Memory B cell (primary cell): Measurements from ENCODE around the gene DIAPH3.
"Not testable (repeated sequence)": the region's sequence is repeated elsewhere in the genome, so short reads cannot be mapped to it uniquely, and the experiment has no call there.

ENCODE experiments used
- ATAC-seq: fragments of 150-1000 bp; cut with Tn5 transposase; 2 replicates; pipeline ENCODE4 v1.10.0; 2021; ENCODE audit warnings: low read depth, mild to moderate bottlenecking, moderate library complexity
- DNase-seq, 2 donors: peaks; one replicate each; pipeline ENCODE4 v3.0.0; 2022; ENCODE audit warnings: low spot score in 2 of 2
- H3K27ac Mint-ChIP-seq: one replicate; pipeline ENCODE4 v1.8.0; 2022; ENCODE audit warnings: mild to moderate bottlenecking, moderate library complexity, mixed read lengths
- H3K27me3 Mint-ChIP-seq: one replicate; pipeline ENCODE4 v1.8.0; 2022; ENCODE audit warnings: mixed read lengths
- H3K36me3 Mint-ChIP-seq: one replicate; pipeline ENCODE4 v1.8.0; 2022; ENCODE audit warnings: mild to moderate bottlenecking, mixed read lengths
- H3K4me1 Mint-ChIP-seq: one replicate; pipeline ENCODE4 v1.8.0; 2022; ENCODE audit warnings: mixed read lengths
- H3K4me3 Mint-ChIP-seq: one replicate; pipeline ENCODE4 v1.8.0; 2022; ENCODE audit warnings: mild to moderate bottlenecking, moderate library complexity, mixed read lengths
- H3K9me3 Mint-ChIP-seq: one replicate; pipeline ENCODE4 v1.8.0; 2022; ENCODE audit warnings: mixed read lengths

The DIAPH3 gene

DNA sequence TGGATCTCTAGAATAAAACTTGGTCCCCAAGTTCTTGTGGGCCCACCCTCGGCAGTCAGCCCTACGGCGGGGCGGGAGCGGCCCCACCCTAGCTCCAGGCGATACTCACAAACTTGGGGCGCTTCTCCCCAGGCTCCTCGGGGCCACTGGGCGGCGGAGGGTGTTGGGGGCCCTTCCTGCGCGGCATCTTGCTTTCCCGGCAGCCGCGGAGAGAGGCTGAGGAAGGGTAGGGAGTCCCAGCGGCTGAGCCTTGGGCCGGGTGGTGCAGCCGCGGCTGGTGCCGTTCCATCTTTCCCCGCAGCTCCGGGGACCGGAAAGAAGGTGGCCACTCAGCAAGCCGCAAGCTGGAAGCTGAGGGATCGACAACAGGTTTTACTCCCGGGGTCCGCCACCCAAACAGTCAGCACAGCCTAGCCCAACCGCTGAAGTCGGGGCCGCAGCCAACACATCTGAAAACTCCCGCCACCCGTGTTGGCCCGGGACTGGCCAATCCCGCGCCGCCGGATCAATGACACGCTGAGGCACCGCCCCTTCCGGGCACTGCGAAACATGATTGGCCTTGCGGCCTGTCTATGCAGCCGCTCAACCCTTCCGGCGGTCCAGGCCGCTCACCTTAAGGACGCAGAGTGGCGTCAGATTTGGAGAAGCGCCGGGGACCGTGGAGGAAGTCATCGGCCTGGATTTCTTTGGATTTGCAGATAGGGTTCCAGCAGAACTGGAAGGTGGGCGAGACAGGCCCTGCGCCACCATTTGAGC, at the start of gene DIAPH3:
Gene DIAPH3 (minus strand): TSS at position 451 of the 756 bp plus-strand sequence. CDS start 162 bp downstream, at position 289.
- peaks cover 11% of the 10 kb centered on the region for H3K4me1 Mint-ChIP-seq
- ATAC-seq (peak; percentile 100), DNase-seq (peak; percentile 89 to 90)
- peak within 1 kb of the TSS; percentile 96 for H3K4me3 Mint-ChIP-seq
- H3K27me3 Mint-ChIP-seq, result peaks cover 1% of the 10 kb centered on the region
- H3K27ac Mint-ChIP-seq, result peak within 1 kb of the TSS; percentile 87
- H3K9me3 Mint-ChIP-seq, result peaks cover 2% of the 10 kb centered on the region
- no peaks in the 10 kb centered on the region for H3K36me3 Mint-ChIP-seq

GRCh38 chr13:60213236-60213744, 49.6 kb upstream of the DIAPH3 start:
- no peak overlapping the region for H3K4me3 Mint-ChIP-seq
- no peaks in the 10 kb centered on the region for H3K9me3 Mint-ChIP-seq
- no peaks in the 10 kb centered on the region for H3K4me1 Mint-ChIP-seq
- DNase-seq (no peak), ATAC-seq (no peak)
- no peaks in the 10 kb centered on the region for H3K36me3 Mint-ChIP-seq
- no peak overlapping the region for H3K27ac Mint-ChIP-seq
- H3K27me3 Mint-ChIP-seq, result peaks cover 3% of the 10 kb centered on the region

GRCh38 chr13:60211548-60211947, 47.8 kb upstream of the DIAPH3 start:
- H3K9me3 Mint-ChIP-seq, result no peaks in the 10 kb centered on the region

GRCh38 chr13:60210510-60211330, 47.0 kb upstream of the DIAPH3 start:
- no peaks in the 10 kb centered on the region for H3K9me3 Mint-ChIP-seq
- ATAC-seq, result no peak
- H3K4me1 Mint-ChIP-seq, result no peaks in the 10 kb centered on the region
- no peak for DNase-seq
- H3K36me3 Mint-ChIP-seq, result no peaks in the 10 kb centered on the region
- no peak overlapping the region for H3K27ac Mint-ChIP-seq
- no peaks in the 10 kb centered on the region for H3K27me3 Mint-ChIP-seq
- no peak overlapping the region for H3K4me3 Mint-ChIP-seq

More at GRCh38 chr13:60211548-60211947, 47.8 kb upstream of the DIAPH3 start:
- Mint-ChIP-seq H3K27ac (no peak overlapping the region), H3K4me1 (no peaks in the 10 kb centered on the region), H3K36me3 (no peaks in the 10 kb centered on the region), H3K27me3 (peaks cover 2% of the 10 kb centered on the region), H3K4me3 (no peak overlapping the region)
- no peak for DNase-seq
- ATAC-seq, result no peak

DNA sequence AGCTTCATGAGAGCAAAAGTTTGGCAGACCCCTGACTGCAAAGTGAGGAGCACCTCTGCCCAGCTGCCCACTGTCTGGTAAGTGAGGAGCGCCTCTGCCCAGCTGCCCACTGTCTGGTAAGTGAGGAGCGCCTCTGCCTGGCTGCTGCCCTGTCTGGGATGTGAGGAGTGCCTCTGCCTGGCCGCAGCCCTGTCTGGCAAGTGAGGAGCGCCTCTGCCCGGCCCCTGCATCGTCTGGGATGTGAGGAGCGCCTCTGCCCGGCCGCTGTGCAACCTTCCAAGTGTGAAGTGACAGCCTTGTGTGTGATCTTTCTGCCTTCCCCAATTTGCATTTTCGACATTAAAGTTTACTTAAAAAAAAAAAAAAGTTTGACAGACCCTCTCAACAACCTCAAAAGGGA, 41.8 kb upstream of the DIAPH3 start:
- H3K27ac Mint-ChIP-seq, ATAC-seq, H3K9me3 Mint-ChIP-seq, H3K27me3 Mint-ChIP-seq, H3K4me1 Mint-ChIP-seq, H3K36me3 Mint-ChIP-seq, DNase-seq, H3K4me3 Mint-ChIP-seq: not testable (repeated sequence)

- no peaks in the 10 kb centered on the region for H3K4me1 Mint-ChIP-seq
- H3K9me3 Mint-ChIP-seq, result no peaks in the 10 kb centered on the region
- H3K27ac Mint-ChIP-seq, result no peak overlapping the region
- no peak for ATAC-seq
- no peaks in the 10 kb centered on the region for H3K36me3 Mint-ChIP-seq
- peaks cover 8% of the 10 kb centered on the region for H3K27me3 Mint-ChIP-seq
- DNase-seq, result no peak
- H3K4me3 Mint-ChIP-seq, result no peak overlapping the region
Measured at GRCh38 chr13:60201286-60201685, 37.6 kb upstream of the DIAPH3 start.

GRCh38 chr13:60195893-60196292, 32.2 kb upstream of the DIAPH3 start:
- not testable (repeated sequence) for ATAC-seq, H3K27me3 Mint-ChIP-seq, H3K27ac Mint-ChIP-seq, H3K4me1 Mint-ChIP-seq, DNase-seq, H3K9me3 Mint-ChIP-seq, H3K36me3 Mint-ChIP-seq, H3K4me3 Mint-ChIP-seq

- ATAC-seq, result no peak
- Mint-ChIP-seq H3K36me3 (no peaks in the 10 kb centered on the region), H3K4me1 (no peaks in the 10 kb centered on the region), H3K4me3 (no peak overlapping the region), H3K27me3 (peaks cover 3% of the 10 kb centered on the region), H3K9me3 (no peaks in the 10 kb centered on the region), H3K27ac (no peak overlapping the region)
- DNase-seq, result no peak
Measured at GRCh38 chr13:60182907-60183306, 19.2 kb upstream of the DIAPH3 start.

DNA sequence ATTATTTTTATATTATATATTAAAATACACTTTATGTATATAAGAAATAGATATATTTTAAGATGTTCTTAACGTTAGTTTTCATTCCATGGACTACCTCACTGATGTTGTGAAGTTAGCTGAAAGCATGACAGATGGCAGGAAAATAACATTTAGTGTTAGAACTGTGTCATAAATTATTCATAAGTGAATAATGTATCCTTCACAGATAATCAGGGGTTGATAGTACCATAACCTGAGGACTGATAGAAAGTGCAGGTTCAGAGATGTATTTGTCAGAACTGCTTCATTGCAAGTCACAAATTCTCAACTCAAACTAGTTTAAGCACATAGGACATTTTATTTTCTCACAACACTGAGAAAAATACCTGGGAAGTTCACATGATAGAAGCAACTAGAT, 14.6 kb upstream of the DIAPH3 start:
- Mint-ChIP-seq H3K4me3 (no peak overlapping the region), H3K27ac (no peak overlapping the region), H3K36me3 (no peaks in the 10 kb centered on the region), H3K27me3 (peaks cover 4% of the 10 kb centered on the region), H3K9me3 (no peaks in the 10 kb centered on the region), H3K4me1 (no peaks in the 10 kb centered on the region)
- no peak for ATAC-seq
- DNase-seq, result no peak

DNA sequence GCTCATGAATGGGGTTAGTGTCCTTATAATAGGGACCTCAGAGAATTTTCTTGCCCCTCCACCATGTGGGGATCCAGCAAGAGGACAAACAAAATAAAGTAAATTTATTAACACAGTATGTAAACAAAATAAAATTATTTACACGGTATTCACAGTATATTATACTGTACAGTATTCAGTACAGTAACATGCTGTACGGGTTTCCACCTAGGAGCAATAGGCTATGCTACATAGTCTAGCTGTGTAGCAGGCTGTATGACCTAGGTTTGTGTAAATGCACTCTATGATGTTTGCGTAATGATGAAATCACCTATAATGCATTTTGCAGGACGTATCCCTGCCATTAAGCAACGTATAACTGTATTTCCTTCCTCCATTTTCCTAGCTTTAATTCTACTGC, 11.8 kb upstream of the DIAPH3 start:
- no peak overlapping the region for H3K27ac Mint-ChIP-seq
- no peak for ATAC-seq
- peaks cover 4% of the 10 kb centered on the region for H3K27me3 Mint-ChIP-seq
- no peaks in the 10 kb centered on the region for H3K4me1 Mint-ChIP-seq
- no peak overlapping the region for H3K4me3 Mint-ChIP-seq
- no peaks in the 10 kb centered on the region for H3K9me3 Mint-ChIP-seq
- no peaks in the 10 kb centered on the region for H3K36me3 Mint-ChIP-seq
- DNase-seq, result no peak

DNA sequence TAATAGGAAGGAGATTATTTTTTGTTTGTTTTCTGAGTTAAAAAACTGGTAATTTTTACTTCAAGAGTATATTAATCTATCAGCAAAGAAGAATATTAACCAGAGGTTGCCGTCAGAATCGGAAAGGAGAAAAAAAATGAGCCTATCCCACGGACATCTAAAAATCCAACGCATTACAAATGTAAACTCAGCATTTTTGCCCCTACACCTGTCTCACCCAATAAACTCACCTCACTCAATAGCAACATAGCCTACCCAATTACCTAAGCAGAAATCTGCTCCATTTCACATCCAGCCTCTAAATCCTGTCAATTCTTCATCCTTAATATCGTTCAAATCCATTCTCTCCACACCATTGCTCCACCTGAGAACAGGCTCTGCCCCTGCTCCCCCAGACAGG, 10.4 kb upstream of the DIAPH3 start:
- H3K27ac Mint-ChIP-seq, result no peak overlapping the region
- no peaks in the 10 kb centered on the region for H3K36me3 Mint-ChIP-seq
- H3K4me3 Mint-ChIP-seq, result no peak overlapping the region

GRCh38 chr13:60172111-60172510, 8.4 kb upstream of the DIAPH3 start:
- Mint-ChIP-seq H3K4me3 (no peak overlapping the region), H3K9me3 (no peaks in the 10 kb centered on the region), H3K27me3 (peaks cover 5% of the 10 kb centered on the region), H3K27ac (no peak overlapping the region), H3K4me1 (no peaks in the 10 kb centered on the region), H3K36me3 (no peaks in the 10 kb centered on the region)
- no peak for DNase-seq
- ATAC-seq, result no peak

More for the DNA sequence above, 10.4 kb upstream of the DIAPH3 start:
- ATAC-seq, result no peak
- Mint-ChIP-seq H3K9me3 (no peaks in the 10 kb centered on the region), H3K27me3 (peaks cover 5% of the 10 kb centered on the region), H3K4me1 (no peaks in the 10 kb centered on the region)
- DNase-seq, result no peak

DNA sequence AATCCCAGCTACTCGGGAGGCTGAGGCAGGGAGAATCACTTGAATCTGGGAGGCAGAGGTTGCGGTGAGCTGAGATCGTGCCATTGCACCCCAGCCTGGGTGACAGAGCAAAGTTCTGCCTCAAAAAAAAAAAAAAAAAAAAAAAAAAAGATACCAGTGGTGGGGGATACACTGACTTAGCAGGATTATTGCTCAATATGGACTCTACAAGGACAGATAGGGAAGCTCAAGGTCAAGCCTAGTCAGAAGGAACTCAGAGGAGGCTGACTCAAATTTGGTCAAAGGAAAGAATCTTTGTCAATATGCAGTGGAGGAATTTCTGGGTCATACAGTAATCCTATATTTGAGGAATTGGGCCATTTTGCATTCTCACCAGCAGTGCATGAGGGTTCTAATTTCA, 6.7 kb upstream of the DIAPH3 start:
- DNase-seq, result no peak
- Mint-ChIP-seq H3K9me3 (no peaks in the 10 kb centered on the region), H3K36me3 (no peaks in the 10 kb centered on the region), H3K27ac (no peak overlapping the region), H3K27me3 (peaks cover 4% of the 10 kb centered on the region), H3K4me1 (peaks cover under 1% of the 10 kb centered on the region), H3K4me3 (no peak overlapping the region)
- ATAC-seq, result no peak

- H3K9me3 Mint-ChIP-seq, result no peaks in the 10 kb centered on the region
- H3K36me3 Mint-ChIP-seq, result no peaks in the 10 kb centered on the region
- H3K27me3 Mint-ChIP-seq, result peaks cover 4% of the 10 kb centered on the region
- peaks cover 8% of the 10 kb centered on the region for H3K4me1 Mint-ChIP-seq
- H3K27ac Mint-ChIP-seq, result no peak overlapping the region
- DNase-seq, result no peak
- no peak for ATAC-seq
- no peak overlapping the region for H3K4me3 Mint-ChIP-seq
Measured at GRCh38 chr13:60169239-60170031, 5.7 kb upstream of the DIAPH3 start.
